Neural cell (in vitro differentiated cells): Measurements from ENCODE around the gene FOXO6. TPM values are rescaled to one million over a fixed set of nuclear protein-coding genes. Genes with fewer than 3 reads are reported as not detected.

Experiments used
- H2AFZ ChIP-seq: fragments of 200-600, 300-800 bp; sonication (generic), shearing (Covaris generic); 2 replicates; pipeline ENCODE4 v1.6.0; 2014; ENCODE audit warnings: low read depth, mild to moderate bottlenecking, antibody characterized with exemption, low read length, moderate library complexity
- H3F3A ChIP-seq: fragments of 200-600 bp; shearing (Covaris generic); 2 replicates; pipeline ENCODE4 v1.6.1; 2016; ENCODE audit warnings: mild to moderate bottlenecking, moderate library complexity, mixed read lengths, antibody characterized with exemption, low read length; ENCODE audit not compliant: insufficient read depth, poor library complexity, severe bottlenecking
- H3K27ac ChIP-seq: fragments of 200-600, 300-800 bp; sonication (generic), shearing (Covaris generic); 2 replicates; pipeline ENCODE4 v1.5.1; 2014; ENCODE audit warnings: mild to moderate bottlenecking, low read length, moderate library complexity
- H3K27me3 ChIP-seq: fragments of 300-800, 200-600 bp; sonication (generic), shearing (Covaris generic); 2 replicates; pipeline ENCODE4 v1.6.0; 2014; ENCODE audit warnings: mild to moderate bottlenecking, low read depth, low read length, moderate library complexity; ENCODE audit not compliant: insufficient read depth
- H3K36me3 ChIP-seq: fragments of 300-800, 200-600 bp; sonication (generic), shearing (Covaris generic); 2 replicates; pipeline ENCODE4 v1.5.1; 2014; ENCODE audit warnings: mild to moderate bottlenecking, antibody characterized with exemption, low read length, moderate library complexity; ENCODE audit not compliant: insufficient read depth
- H3K4me2 ChIP-seq: fragments of 300-800, 200-600 bp; sonication (generic), shearing (Covaris generic); 2 replicates; pipeline ENCODE4 v1.6.0; 2014; ENCODE audit warnings: mild to moderate bottlenecking, low read length
- H3K4me3 ChIP-seq: fragments of 300-800, 200-600 bp; sonication (generic), shearing (Covaris generic); 2 replicates; pipeline ENCODE4 v1.5.1; 2014; ENCODE audit warnings: mild to moderate bottlenecking, low read length, moderate library complexity
- H3K79me2 ChIP-seq: fragments of 200-600 bp; shearing (Covaris generic); replicated peaks from 2 replicates; pipeline ENCODE4 v1.6.0; 2014; ENCODE audit warnings: mild to moderate bottlenecking, low read length, moderate library complexity; ENCODE audit not compliant: insufficient read depth
- H3K9ac ChIP-seq: fragments of 300-800, 200-600 bp; sonication (generic), shearing (Covaris generic); 2 replicates; pipeline ENCODE4 v1.6.1; 2016; ENCODE audit warnings: mild to moderate bottlenecking, low read length, mixed read lengths
- H3K9me2 ChIP-seq: fragments of 200-600 bp; shearing (Covaris generic); 2 replicates; pipeline ENCODE4 v1.6.1; 2016; ENCODE audit warnings: mild to moderate bottlenecking, low read length, mixed read lengths; ENCODE audit not compliant: insufficient read depth
- H3K9me3 ChIP-seq: fragments of 200-600, 300-800 bp; sonication (generic), shearing (Covaris generic); 2 replicates; pipeline ENCODE4 v1.6.1; 2016; ENCODE audit warnings: mild to moderate bottlenecking, mixed run types, low read length, moderate library complexity, mixed read lengths
- H4K20me1 ChIP-seq: fragments of 200-600 bp; shearing (Covaris generic); 2 replicates; pipeline ENCODE4 v1.6.1; 2016; ENCODE audit warnings: mild to moderate bottlenecking, mixed run types; ENCODE audit not compliant: insufficient read depth
- CTCF ChIP-seq: fragments of 450-650 bp; IDR thresholded peaks from 2 replicates; pipeline ENCODE4 v1.5.1; 2014; ENCODE audit warnings: antibody characterized with exemption, mild to moderate bottlenecking, moderate library complexity; ENCODE audit not compliant: poor library complexity, severe bottlenecking
- EP300 ChIP-seq: fragments of 450-650 bp; conservative IDR thresholded peaks from 2 replicates; pipeline ENCODE4 v1.6.1; 2014; ENCODE audit warnings: antibody characterized with exemption, mild to moderate bottlenecking, moderate library complexity; ENCODE audit not compliant: poor library complexity, severe bottlenecking
- EZH2 ChIP-seq: fragments of 200-600, 300-800 bp; shearing (Covaris generic), sonication (generic); IDR thresholded peaks from 2 replicates; pipeline ENCODE4 v1.6.1; 2014; ENCODE audit warnings: antibody characterized with exemption, low read length, borderline replicate concordance, mild to moderate bottlenecking; ENCODE audit not compliant: insufficient read depth, poor library complexity, severe bottlenecking
- MXI1 ChIP-seq: fragments of 450-650 bp; conservative IDR thresholded peaks from 2 replicates; pipeline ENCODE4 v1.6.1; 2014; ENCODE audit warnings: antibody characterized with exemption, mild to moderate bottlenecking; ENCODE audit not compliant: poor library complexity, severe bottlenecking
- POLR2AphosphoS5 ChIP-seq: IDR thresholded peaks from 2 replicates; pipeline ENCODE4 v1.6.1; 2012
- RAD21 ChIP-seq: fragments of 450-650 bp; conservative IDR thresholded peaks from 2 replicates; pipeline ENCODE4 v1.6.1; 2014; ENCODE audit warnings: antibody characterized with exemption, mild to moderate bottlenecking, moderate library complexity
- REST ChIP-seq: IDR thresholded peaks from 2 replicates; pipeline ENCODE4 v1.6.1; 2012; ENCODE audit warnings: borderline replicate concordance
- SMC3 ChIP-seq: fragments of 450-650 bp; conservative IDR thresholded peaks from 2 replicates; pipeline ENCODE4 v1.6.1; 2014; ENCODE audit warnings: antibody characterized with exemption, mild to moderate bottlenecking, moderate library complexity; ENCODE audit not compliant: poor library complexity
- TAF1 ChIP-seq: IDR thresholded peaks from 2 replicates; pipeline ENCODE4 v1.6.1; 2012; ENCODE audit warnings: low read depth
- polyA plus RNA-seq: library from polyadenylated mRNA; depleted of rRNA; stranded (reverse); fragments of >200 nt; gene quantifications from 2 replicates; pipeline ENCODE4 v1.2.3, GENCODE V29; 2014

The FOXO6 gene
- polyA plus RNA-seq, 1 donor from 2014 or later, result 0.59 TPM

GRCh38 chr1:41420860-41421259 lies 59.6 kb downstream of the FOXO6 start:
- TF ChIP-seq TAF1 (no peak), POLR2AphosphoS5 (no peak), REST (no peak), EZH2 (no peak), CTCF (no peak), EP300 (no peak), MXI1 (no peak), SMC3 (no peak), RAD21 (no peak)
- Histone ChIP-seq H2AFZ (no peak overlapping the region), H3K9me2 (no peaks in the 10 kb centered on the region), H3K36me3 (no peaks in the 10 kb centered on the region), H3K4me3 (no peak overlapping the region), H3K27me3 (no peaks in the 10 kb centered on the region), H3K9me3 (no peaks in the 10 kb centered on the region), H3K9ac (no peak overlapping the region), H3F3A (no peaks in the 10 kb centered on the region), H4K20me1 (no peaks in the 10 kb centered on the region), H3K79me2 (no peaks in the 10 kb centered on the region), H3K27ac (no peak overlapping the region), H3K4me2 (no peak overlapping the region)

- H3K9ac ChIP-seq, result no peak overlapping the region
- no peaks in the 10 kb centered on the region for H3K27me3 ChIP-seq
- no peaks in the 10 kb centered on the region for H3K36me3 ChIP-seq
- TF ChIP-seq TAF1 (no peak), EP300 (no peak), MXI1 (no peak), CTCF (no peak), EZH2 (no peak), REST (no peak), RAD21 (no peak), SMC3 (no peak), POLR2AphosphoS5 (no peak)
- H3K27ac ChIP-seq, result no peak overlapping the region
- H3K9me2 ChIP-seq, result no peaks in the 10 kb centered on the region
- H3K4me2 ChIP-seq, result no peak overlapping the region
- no peak overlapping the region for H3K4me3 ChIP-seq
- no peaks in the 10 kb centered on the region for H3K79me2 ChIP-seq
- H2AFZ ChIP-seq, result no peak overlapping the region
- H3F3A ChIP-seq, result no peaks in the 10 kb centered on the region
- H4K20me1 ChIP-seq, result no peaks in the 10 kb centered on the region
- no peaks in the 10 kb centered on the region for H3K9me3 ChIP-seq
Observed at GRCh38 chr1:41422306-41422705, 61.1 kb downstream of the FOXO6 start.
